GM12892 (cell line): ENCODE data around the gene USPL1.

Experiments used
- POLR2A ChIP-seq: IDR thresholded peaks from 2 replicates; pipeline ENCODE4 v1.6.1; 2011; ENCODE audit warnings: low read depth, low read length, control low read depth
- POLR2AphosphoS5 ChIP-seq: IDR thresholded peaks from 2 replicates; pipeline ENCODE4 v1.6.1; 2011; ENCODE audit warnings: low read depth, low read length, control low read depth
- TAF1 ChIP-seq: IDR thresholded peaks from 2 replicates; pipeline ENCODE4 v1.6.1; 2011; ENCODE audit warnings: low read depth, mild to moderate bottlenecking, control low read depth, low read length, borderline replicate concordance

DNA sequence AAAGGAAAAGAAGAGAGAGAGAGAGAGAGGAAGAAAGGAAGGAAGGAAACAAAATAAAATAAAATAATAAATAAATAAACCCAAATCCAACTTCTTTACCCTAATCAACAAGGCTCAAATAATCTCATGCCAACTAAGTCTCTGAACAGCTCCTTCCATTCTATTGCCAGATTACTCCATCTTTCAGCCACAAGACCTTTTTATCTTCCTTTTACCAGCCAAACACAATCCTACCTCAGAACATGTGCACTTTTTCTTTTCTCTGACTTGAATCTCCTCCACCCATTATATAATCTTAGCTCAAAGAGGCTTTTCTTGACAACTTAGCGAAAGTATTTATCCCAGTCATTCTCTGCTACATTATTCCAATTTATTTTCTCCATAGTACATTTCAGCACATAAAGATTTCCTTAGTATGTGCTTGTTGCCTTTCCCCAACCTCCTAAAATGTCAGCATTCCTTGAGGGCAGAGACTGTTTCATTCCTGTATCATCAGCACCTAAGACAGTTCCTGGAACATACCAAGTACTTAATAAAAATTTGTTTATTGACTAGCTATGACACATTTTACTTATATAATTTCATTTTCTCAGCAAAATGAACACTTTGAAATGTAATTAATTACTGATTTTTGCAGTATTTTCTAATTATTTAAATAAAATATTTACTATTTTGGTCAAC, 33.5 kb upstream of the USPL1 start:
- TF ChIP-seq POLR2A = no peak
- TF ChIP-seq TAF1 = no peak
- no peak for TF ChIP-seq POLR2AphosphoS5
